Activated CD4-positive, alpha-beta T cell treated with anti-CD3 and anti-CD28 coated beads, Interleukin-2, Interleukin-4, amounts not matched to agents 100 ng/mL and 50 ng/mL, durations not matched to agents 16 hours and 8 hours (primary cell): ENCODE measurements around the gene RASGRP2.

Source experiments
- DNase-seq: peaks from one replicate; pipeline ENCODE4 v3.0.0-alpha.2; 2020; ENCODE audit warnings: low spot score

RASGRP2 gene

GRCh38 chr11:64743591-64744543 lies at the start of gene RASGRP2:
Gene RASGRP2, minus strand, starts transcription at chr11:64744142. Its CDS starts 1,276 bp downstream, at chr11:64742866.
- peak; percentile 77 for DNase-seq

GRCh38 chr11:64792482-64792881 lies 48.5 kb upstream of the RASGRP2 start:
- no peak for DNase-seq

GRCh38 chr11:64791781-64792291 lies 47.9 kb upstream of the RASGRP2 start:
- DNase-seq = no peak

GRCh38 chr11:64790205-64791095 lies 46.5 kb upstream of the RASGRP2 start:
- no peak for DNase-seq

GRCh38 chr11:64789331-64790204 lies 45.6 kb upstream of the RASGRP2 start:
- DNase-seq = no peak

GRCh38 chr11:64788321-64789215 lies 44.6 kb upstream of the RASGRP2 start:
- DNase-seq = no peak

GRCh38 chr11:64787526-64788320 lies 43.8 kb upstream of the RASGRP2 start:
- DNase-seq = peak; percentile 46

GRCh38 chr11:64786308-64786707 lies 42.4 kb upstream of the RASGRP2 start:
- DNase-seq = no peak

- DNase-seq = no peak
Measured at GRCh38 chr11:64784813-64785581, 41.1 kb upstream of the RASGRP2 start.

- DNase-seq = peak; percentile 100
Measured at GRCh38 chr11:64778473-64779298, 34.7 kb upstream of the RASGRP2 start, which contains the start of gene SF1. Gene SF1, minus strand, starts transcription at chr11:64778542. Its CDS starts 150 bp downstream, at chr11:64778392.

GRCh38 chr11:64778223-64778472 lies 34.2 kb upstream of the RASGRP2 start:
- no peak for DNase-seq

GRCh38 chr11:64777449-64778222 lies 33.7 kb upstream of the RASGRP2 start:
- DNase-seq = peak; percentile 79

- no peak for DNase-seq
Measured at GRCh38 chr11:64776875-64777274, 32.9 kb upstream of the RASGRP2 start.

- DNase-seq = no peak
Measured at GRCh38 chr11:64776425-64776824, 32.5 kb upstream of the RASGRP2 start.

GRCh38 chr11:64774144-64774543 lies 30.2 kb upstream of the RASGRP2 start:
- DNase-seq = no peak

GRCh38 chr11:64772303-64773018 lies 28.5 kb upstream of the RASGRP2 start:
- no peak for DNase-seq

- no peak for DNase-seq
Measured at GRCh38 chr11:64771861-64772260, 27.9 kb upstream of the RASGRP2 start.
